CD4-positive, alpha-beta T cell (primary cell): ENCODE data around the gene HOXA7. TPM values are rescaled to one million over a fixed set of nuclear protein-coding genes. Genes with fewer than 3 reads are reported as not detected.

Source experiments
- ATAC-seq: fragments of 200-7000 bp; cut with Tn5 transposase; one replicate; pipeline ENCODE4 v1.10.0; 2022; ENCODE audit warnings: mild to moderate bottlenecking; ENCODE audit not compliant: poor library complexity
- CTCF ChIA-PET: fragments of 350-600 bp; sonication (Branson Sonifier 250); formaldehyde crosslinking; loops from one replicate; lab custom pipeline; 2021; ENCODE audit warnings: antibody characterized with exemption, inconsistent platforms; lab: Charles Lee
- POLR2A ChIA-PET: fragments of 350-600 bp; sonication (Branson Sonifier 250); formaldehyde crosslinking; loops from one replicate; lab custom pipeline; 2021; ENCODE audit warnings: antibody characterized with exemption, inconsistent platforms; lab: Charles Lee
- DNase-seq, 14 experiments: peaks; one replicate each; pipeline ENCODE4 v3.0.0-alpha.2; 2013 to 2020; ENCODE audit warnings: mixed read lengths in 2 of 14
- H3K27ac ChIP-seq, 2 donors: one replicate each; pipeline versions ENCODE4 v1.5.1 to v1.7.0; 2013; ENCODE audit warnings: low read length in 2 of 2, low read depth in 1 of 2, mild to moderate bottlenecking in 1 of 2
- H3K27me3 ChIP-seq, 2 experiments: 1 replicate in 1 of 2; 2 replicates in 1 of 2; pipeline versions ENCODE4 v1.6.1 to v1.7.0; 2013; ENCODE audit warnings: low read length in 2 of 2, control low read depth in 1 of 2, mild to moderate bottlenecking in 1 of 2, moderate library complexity in 1 of 2; ENCODE audit not compliant: insufficient read depth in 2 of 2, control insufficient read depth in 1 of 2
- H3K36me3 ChIP-seq: one replicate; pipeline ENCODE4 v1.6.1; 2013; ENCODE audit warnings: low read length, control low read depth; ENCODE audit not compliant: insufficient read depth
- H3K4me1 ChIP-seq: one replicate; pipeline ENCODE4 v1.6.1; 2013; ENCODE audit warnings: low read length, control low read depth; ENCODE audit not compliant: insufficient read depth
- H3K4me3 ChIP-seq: one replicate; pipeline ENCODE4 v1.5.1; 2013; ENCODE audit warnings: mild to moderate bottlenecking, low read length, moderate library complexity
- H3K9me3 ChIP-seq, 2 experiments: 1 replicate in 1 of 2; 2 replicates in 1 of 2; pipeline versions ENCODE4 v1.6.1 to v1.7.0; 2013; ENCODE audit warnings: low read length in 2 of 2, mild to moderate bottlenecking in 2 of 2, control low read depth in 1 of 2, moderate library complexity in 1 of 2; ENCODE audit not compliant: control insufficient read depth in 1 of 2, insufficient read depth in 1 of 2
- H3K27ac Mint-ChIP-seq: one replicate; pipeline ENCODE4 v1.8.0; 2020; ENCODE audit warnings: mixed read lengths
- H3K27me3 Mint-ChIP-seq: one replicate; pipeline ENCODE4 v1.8.0; 2021; ENCODE audit warnings: mixed read lengths
- H3K36me3 Mint-ChIP-seq: one replicate; pipeline ENCODE4 v1.8.0; 2021; ENCODE audit warnings: low read depth, mixed read lengths
- H3K4me1 Mint-ChIP-seq: one replicate; pipeline ENCODE4 v1.8.0; 2021; ENCODE audit warnings: low read depth, mixed read lengths
- H3K4me3 Mint-ChIP-seq: one replicate; pipeline ENCODE4 v1.8.0; 2020; ENCODE audit warnings: mild to moderate bottlenecking, mixed read lengths
- H3K9me3 Mint-ChIP-seq: one replicate; pipeline ENCODE4 v1.8.0; 2020; ENCODE audit warnings: mixed read lengths
- intact Hi-C, 2 experiments: fragments of 100-400 bp; cut with DNase I in 1 of 2; cut with micrococcal nuclease in 1 of 2; formaldehyde crosslinking; loops; one replicate each; pipeline versions ENCODE4 v1.15.1 to v1.9.0; 2023 to 2025; cut with DNase I, micrococcal nuclease
- total RNA-seq, 174 experiments: library from RNA in 2 of 174; stranded (reverse) in 2 of 174; gene quantifications; one replicate each; pipeline ENCODE4 v1.2.3 and lab custom pipeline; 2021 to 2026
- TF ChIP-seq, protein P1 (sequence below): fragments of 200-600 bp; IDR thresholded peaks from one replicate; pipeline ENCODE4 v1.8.0; 2022; ENCODE audit warnings: antibody characterized with exemption, mild to moderate bottlenecking

The HOXA7 gene
- total RNA-seq, 2 experiments from 2014 or later, result not detected

DNA sequence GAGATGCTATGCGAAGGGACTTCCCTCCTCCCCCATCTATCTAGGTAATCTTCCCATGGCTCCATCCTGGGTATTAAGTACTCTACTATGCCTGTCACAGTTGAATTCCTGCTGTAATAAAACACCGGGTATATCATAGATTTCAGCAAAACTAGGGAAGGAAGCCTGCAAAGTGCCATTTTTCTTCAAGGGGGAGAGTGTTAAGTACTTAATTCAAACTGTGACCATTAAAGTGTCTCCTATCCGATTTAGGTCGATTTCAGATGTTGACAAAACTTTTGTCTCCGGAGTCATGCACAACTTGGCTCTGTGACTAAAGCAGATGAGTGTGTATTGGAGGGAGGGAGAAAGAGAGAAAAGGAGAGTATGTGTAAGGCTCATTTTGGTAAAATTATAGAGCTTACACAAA is 30.5 kb downstream of the HOXA7 start:
- intact Hi-C loops, result no loop called here
- Mint-ChIP-seq H3K9me3 (no peaks in the 10 kb centered on the region), H3K27ac (no peak overlapping the region), H3K4me3 (no peak overlapping the region), H3K4me1 (no peaks in the 10 kb centered on the region), H3K27me3 (peaks cover 42% of the 10 kb centered on the region), H3K36me3 (no peaks in the 10 kb centered on the region)
- Histone ChIP-seq H3K4me1 (peaks cover 5% of the 10 kb centered on the region), H3K27me3 (peaks cover 11 to 15% of the 10 kb centered on the region in 2 experiments), H3K9me3 (peaks cover 0 to 12% of the 10 kb centered on the region in 2 experiments), H3K4me3 (no peak overlapping the region), H3K27ac (no peak overlapping the region), H3K36me3 (no peaks in the 10 kb centered on the region)
- CTCF ChIA-PET, result no interaction called here
- TF ChIP-seq, protein P1, sequence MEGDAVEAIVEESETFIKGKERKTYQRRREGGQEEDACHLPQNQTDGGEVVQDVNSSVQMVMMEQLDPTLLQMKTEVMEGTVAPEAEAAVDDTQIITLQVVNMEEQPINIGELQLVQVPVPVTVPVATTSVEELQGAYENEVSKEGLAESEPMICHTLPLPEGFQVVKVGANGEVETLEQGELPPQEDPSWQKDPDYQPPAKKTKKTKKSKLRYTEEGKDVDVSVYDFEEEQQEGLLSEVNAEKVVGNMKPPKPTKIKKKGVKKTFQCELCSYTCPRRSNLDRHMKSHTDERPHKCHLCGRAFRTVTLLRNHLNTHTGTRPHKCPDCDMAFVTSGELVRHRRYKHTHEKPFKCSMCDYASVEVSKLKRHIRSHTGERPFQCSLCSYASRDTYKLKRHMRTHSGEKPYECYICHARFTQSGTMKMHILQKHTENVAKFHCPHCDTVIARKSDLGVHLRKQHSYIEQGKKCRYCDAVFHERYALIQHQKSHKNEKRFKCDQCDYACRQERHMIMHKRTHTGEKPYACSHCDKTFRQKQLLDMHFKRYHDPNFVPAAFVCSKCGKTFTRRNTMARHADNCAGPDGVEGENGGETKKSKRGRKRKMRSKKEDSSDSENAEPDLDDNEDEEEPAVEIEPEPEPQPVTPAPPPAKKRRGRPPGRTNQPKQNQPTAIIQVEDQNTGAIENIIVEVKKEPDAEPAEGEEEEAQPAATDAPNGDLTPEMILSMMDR, result no peak
- ATAC-seq (no peak), DNase-seq (no peak)
- POLR2A ChIA-PET, result no interaction called here

DNA sequence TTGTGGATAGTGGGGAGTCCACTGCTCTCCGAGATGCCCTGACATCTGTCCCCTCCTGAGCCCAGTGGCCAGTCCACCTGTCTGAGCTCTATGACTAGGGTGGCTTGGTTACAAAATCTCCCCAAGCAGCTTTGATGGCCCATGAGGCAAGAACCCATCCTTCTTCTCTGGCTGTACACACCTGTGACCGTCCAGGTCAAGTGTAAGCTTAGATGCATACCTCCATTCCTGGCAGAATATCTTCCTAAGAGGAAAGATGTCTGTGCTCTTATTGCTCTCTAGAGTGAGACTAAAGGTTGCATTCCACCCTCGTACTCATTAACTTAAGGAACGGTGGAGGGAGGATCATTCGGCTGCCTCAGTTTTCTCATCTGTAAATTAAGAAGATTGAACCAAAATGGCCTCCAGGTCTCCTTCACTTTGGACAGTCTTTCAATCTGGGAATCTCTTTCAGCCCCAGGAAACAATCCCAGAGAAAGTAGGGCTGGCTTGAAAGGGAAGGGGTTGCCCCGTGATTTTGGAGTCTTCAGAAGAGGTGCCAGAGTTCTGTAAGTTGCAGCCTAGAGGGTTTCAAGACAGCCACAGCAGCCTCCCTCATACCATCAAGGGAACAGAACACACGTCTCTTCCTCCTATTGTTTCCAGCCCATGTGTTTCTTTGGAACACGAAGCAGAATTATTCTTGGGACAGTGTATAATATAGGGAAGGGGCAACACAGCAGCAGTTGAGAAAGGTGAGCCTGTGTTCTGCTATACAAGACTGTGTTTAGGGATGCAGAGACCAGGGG is 31.4 kb downstream of the HOXA7 start:
- Mint-ChIP-seq H3K36me3 (no peaks in the 10 kb centered on the region), H3K4me3 (no peak overlapping the region), H3K27ac (no peak overlapping the region), H3K4me1 (no peaks in the 10 kb centered on the region), H3K9me3 (no peaks in the 10 kb centered on the region), H3K27me3 (peaks cover 42% of the 10 kb centered on the region)
- H3K9me3 ChIP-seq, result peaks cover 0 to 10% of the 10 kb centered on the region in 2 experiments
- no peaks in the 10 kb centered on the region for H3K36me3 ChIP-seq
- peaks cover 11 to 13% of the 10 kb centered on the region in 2 experiments for H3K27me3 ChIP-seq
- TF ChIP-seq, protein P1, result no peak
- ATAC-seq (no peak), DNase-seq (no peak)
- H3K4me3 ChIP-seq, result no peak overlapping the region
- CTCF ChIA-PET, result no interaction called here
- peaks cover 3% of the 10 kb centered on the region for H3K4me1 ChIP-seq
- intact Hi-C loops, result no loop called here
- no peak overlapping the region for H3K27ac ChIP-seq
- POLR2A ChIA-PET, result no interaction called here

DNA sequence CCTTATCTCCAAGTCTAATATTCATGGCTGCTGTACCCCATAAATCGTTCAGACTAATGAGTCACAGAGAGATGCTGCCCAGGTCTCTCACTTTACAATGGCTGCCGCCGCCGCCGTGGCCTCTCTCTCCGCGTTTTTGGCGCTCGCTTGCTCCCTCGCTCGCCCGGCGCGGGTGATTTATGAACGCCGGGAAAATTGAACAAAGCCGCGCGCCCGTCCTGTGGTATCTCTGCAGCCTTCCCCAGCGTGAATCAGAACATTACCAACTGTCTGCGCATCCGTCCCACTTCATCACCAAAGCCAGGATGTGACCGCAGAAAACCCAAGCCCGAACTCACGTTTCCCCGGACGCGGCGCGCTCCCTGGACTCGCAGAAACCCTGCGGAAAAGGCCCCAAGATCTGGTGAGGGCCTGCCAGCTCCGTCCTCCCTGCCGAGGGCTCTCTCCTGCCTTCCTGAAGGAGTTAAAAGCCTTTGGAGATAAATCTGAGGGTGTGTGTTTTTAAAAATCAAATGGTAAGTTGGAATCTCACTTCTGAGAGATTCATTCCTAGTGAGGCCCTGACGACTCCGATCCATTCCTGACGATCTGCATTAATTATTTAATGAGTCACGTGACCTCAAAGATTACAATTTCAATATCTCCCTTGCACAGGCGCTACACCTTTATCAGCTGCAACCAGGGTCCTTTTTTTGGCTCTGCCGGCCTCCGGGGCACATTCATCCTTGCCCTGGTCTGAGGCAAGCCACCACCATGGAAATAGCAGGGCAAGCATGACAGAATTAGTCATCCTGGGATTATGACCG is 32.2 kb downstream of the HOXA7 start:
- POLR2A ChIA-PET, result no interaction called here

More for the DNA sequence above, 32.2 kb downstream of the HOXA7 start:
- Histone ChIP-seq H3K4me1 (no peaks in the 10 kb centered on the region), H3K9me3 (peaks cover 0 to 7% of the 10 kb centered on the region in 2 experiments), H3K36me3 (no peaks in the 10 kb centered on the region), H3K27me3 (peaks cover 7 to 8% of the 10 kb centered on the region in 2 experiments), H3K4me3 (no peak overlapping the region), H3K27ac (no peak overlapping the region)
- CTCF ChIA-PET, result no interaction called here
- Mint-ChIP-seq H3K27me3 (peaks cover 41% of the 10 kb centered on the region), H3K4me1 (no peaks in the 10 kb centered on the region), H3K36me3 (no peaks in the 10 kb centered on the region), H3K4me3 (no peak overlapping the region), H3K27ac (no peak overlapping the region), H3K9me3 (no peaks in the 10 kb centered on the region)
- TF ChIP-seq, protein P1, result no peak
- ATAC-seq (no peak), DNase-seq (no peak)
- intact Hi-C loops, result no loop called here
